BLaER1 treated with 17β-estradiol and CSF1 and Interleukin-3, amounts not matched to agents 10 nM and 100 nM (cell line): Measurements from ENCODE around the gene CABCOCO1.
A peak's percentile ranks its signal among the peaks of the same experiment; 100 is the strongest.

ENCODE experiments used
- H3K27ac ChIP-seq, 11 experiments: shearing (Covaris generic); formaldehyde crosslinking; 2 replicates each; pipeline ENCODE4 v1.8.1; 2022
- H3K27me3 ChIP-seq, 11 experiments: shearing (Covaris generic); formaldehyde crosslinking; 2 replicates each; pipeline ENCODE4 v1.8.1; 2022
- H3K36me3 ChIP-seq, 11 experiments: shearing (Covaris generic); formaldehyde crosslinking; 2 replicates each; pipeline ENCODE4 v1.8.1; 2022
- H3K4me1 ChIP-seq, 10 experiments: shearing (Covaris generic); formaldehyde crosslinking; 2 replicates each; pipeline ENCODE4 v1.8.1; 2022
- H3K4me2 ChIP-seq, 11 experiments: shearing (Covaris generic); formaldehyde crosslinking; 2 replicates each; pipeline ENCODE4 v1.8.1; 2022
- H3K4me3 ChIP-seq, 10 experiments: shearing (Covaris generic); formaldehyde crosslinking; 2 replicates each; pipeline ENCODE4 v1.8.1; 2022
- H3K9ac ChIP-seq, 11 experiments: shearing (Covaris generic); formaldehyde crosslinking; 2 replicates each; pipeline ENCODE4 v1.8.1; 2022
- H3K9me3 ChIP-seq, 11 experiments: shearing (Covaris generic); formaldehyde crosslinking; replicated peaks in 1 of 11; 2 replicates each; pipeline ENCODE4 v1.8.1; 2022
- H4K20me1 ChIP-seq, 11 experiments: shearing (Covaris generic); formaldehyde crosslinking; 2 replicates each; pipeline ENCODE4 v1.8.1; 2022
- Cebpa-rat ChIP-seq, 11 experiments: shearing (Covaris generic); IDR thresholded peaks; 2 replicates each; pipeline ENCODE4 v1.8.1; 2022

The CABCOCO1 gene

GRCh38 chr10:61796785-61797184 lies 134.1 kb downstream of the CABCOCO1 start:
- no peaks in the 10 kb centered on the region for H3K4me1 ChIP-seq
- H3K9me3 ChIP-seq, result no peaks in the 10 kb centered on the region
- H3K4me2 ChIP-seq, result no peak overlapping the region
- H3K27ac ChIP-seq, result no peak overlapping the region
- H3K36me3 ChIP-seq, result no peaks in the 10 kb centered on the region
- no peaks in the 10 kb centered on the region for H3K27me3 ChIP-seq
- H4K20me1 ChIP-seq, result no peaks in the 10 kb centered on the region
- no peak for TF ChIP-seq Cebpa-rat (IDR thresholded peaks at IDR 0.05)
- no peak overlapping the region for H3K4me3 ChIP-seq
- H3K9ac ChIP-seq, result no peak overlapping the region

GRCh38 chr10:61797304-61798153 lies 134.8 kb downstream of the CABCOCO1 start:
- Histone ChIP-seq H3K9ac (no peak overlapping the region), H3K36me3 (no peaks in the 10 kb centered on the region), H3K4me2 (no peak overlapping the region), H3K9me3 (no peaks in the 10 kb centered on the region), H3K4me1 (no peaks in the 10 kb centered on the region), H3K4me3 (no peak overlapping the region), H4K20me1 (no peaks in the 10 kb centered on the region), H3K27me3 (no peaks in the 10 kb centered on the region), H3K27ac (no peak overlapping the region)
- TF ChIP-seq Cebpa-rat (IDR thresholded peaks at IDR 0.05), result no peak

DNA sequence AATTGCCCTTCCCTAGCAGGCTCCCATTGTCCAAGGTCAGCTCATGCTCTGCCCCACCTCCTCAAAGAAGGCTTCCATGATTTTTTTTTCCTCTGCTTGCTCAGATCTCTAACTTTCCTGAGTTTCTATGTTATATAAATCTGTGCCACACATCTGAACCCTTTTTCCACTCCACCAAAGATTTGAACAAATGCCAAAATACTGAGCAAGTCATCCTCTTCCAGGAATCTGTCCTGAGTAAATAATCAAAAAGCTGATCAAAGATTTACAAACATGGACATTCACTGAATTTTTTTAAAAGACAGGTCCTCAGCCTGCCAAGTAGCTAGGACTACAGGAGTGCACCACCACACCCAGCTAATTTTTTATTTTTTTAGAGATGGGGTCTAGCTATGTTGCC lies 136.0 kb downstream of the CABCOCO1 start:
- Histone ChIP-seq H3K9me3 (no peaks in the 10 kb centered on the region), H4K20me1 (no peaks in the 10 kb centered on the region), H3K4me2 (no peak overlapping the region), H3K4me1 (no peaks in the 10 kb centered on the region), H3K27me3 (no peaks in the 10 kb centered on the region), H3K9ac (no peak overlapping the region), H3K27ac (no peak overlapping the region), H3K36me3 (no peaks in the 10 kb centered on the region), H3K4me3 (no peak overlapping the region)
- TF ChIP-seq Cebpa-rat (IDR thresholded peaks at IDR 0.05), result no peak

DNA sequence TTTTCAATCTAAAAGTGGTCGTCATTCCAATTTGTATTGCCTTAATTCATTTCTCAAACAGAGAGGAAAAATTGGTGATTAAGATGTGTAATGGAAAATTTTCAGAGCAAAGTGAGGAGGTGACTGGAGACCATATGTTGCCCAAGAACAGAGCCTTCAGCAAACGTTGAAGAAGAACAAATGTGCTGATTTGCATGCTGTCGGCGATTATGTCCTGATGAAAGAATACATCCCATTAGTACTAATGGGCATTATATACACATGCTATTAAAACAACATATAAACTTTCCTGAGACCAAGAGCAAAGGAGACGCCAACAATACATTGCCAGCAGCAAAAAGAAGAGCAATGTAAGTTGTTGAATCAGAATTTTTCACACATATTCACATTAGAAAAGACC lies 138.8 kb downstream of the CABCOCO1 start:
- Histone ChIP-seq H3K36me3 (no peaks in the 10 kb centered on the region), H3K4me2 (no peak overlapping the region), H3K9me3 (no peaks in the 10 kb centered on the region), H3K27ac (no peak overlapping the region), H3K27me3 (no peaks in the 10 kb centered on the region), H3K4me3 (no peak overlapping the region), H3K9ac (no peak overlapping the region), H3K4me1 (peaks cover 0 to 12% (median 2%) of the 10 kb centered on the region in 10 experiments; a peak in 9 of 20 replicates), H4K20me1 (no peaks in the 10 kb centered on the region)
- no peak for TF ChIP-seq Cebpa-rat (IDR thresholded peaks at IDR 0.05)

DNA sequence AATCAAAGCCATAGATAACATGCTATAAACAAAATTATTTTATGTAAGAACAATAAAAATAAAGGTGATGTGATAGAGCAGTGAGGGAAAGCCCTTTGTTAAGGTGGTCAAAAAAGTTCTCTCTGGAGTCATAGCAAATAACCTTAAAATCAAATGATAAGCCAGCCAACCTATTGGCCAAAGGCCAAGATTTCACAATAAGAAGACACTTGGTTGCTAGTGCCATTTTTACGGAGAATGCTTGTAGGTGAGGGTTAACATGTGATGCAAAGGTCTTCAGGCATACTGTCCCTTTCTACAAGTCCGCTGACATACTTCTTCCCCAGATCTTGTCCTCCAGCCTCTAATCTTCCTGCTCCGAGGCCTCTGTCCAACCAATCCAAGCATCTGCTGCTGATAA lies 140.5 kb downstream of the CABCOCO1 start:
- TF ChIP-seq Cebpa-rat (IDR thresholded peaks at IDR 0.05), result no peak
- no peaks in the 10 kb centered on the region for H3K9me3 ChIP-seq
- no peaks in the 10 kb centered on the region for H4K20me1 ChIP-seq
- H3K4me1 ChIP-seq, result peaks cover 0 to 12% (median 2%) of the 10 kb centered on the region in 10 experiments; a peak in 9 of 20 replicates
- no peak overlapping the region for H3K27ac ChIP-seq
- H3K27me3 ChIP-seq, result no peaks in the 10 kb centered on the region
- no peaks in the 10 kb centered on the region for H3K36me3 ChIP-seq
- H3K4me3 ChIP-seq, result no peak overlapping the region
- no peak overlapping the region for H3K4me2 ChIP-seq
- no peak overlapping the region for H3K9ac ChIP-seq

DNA sequence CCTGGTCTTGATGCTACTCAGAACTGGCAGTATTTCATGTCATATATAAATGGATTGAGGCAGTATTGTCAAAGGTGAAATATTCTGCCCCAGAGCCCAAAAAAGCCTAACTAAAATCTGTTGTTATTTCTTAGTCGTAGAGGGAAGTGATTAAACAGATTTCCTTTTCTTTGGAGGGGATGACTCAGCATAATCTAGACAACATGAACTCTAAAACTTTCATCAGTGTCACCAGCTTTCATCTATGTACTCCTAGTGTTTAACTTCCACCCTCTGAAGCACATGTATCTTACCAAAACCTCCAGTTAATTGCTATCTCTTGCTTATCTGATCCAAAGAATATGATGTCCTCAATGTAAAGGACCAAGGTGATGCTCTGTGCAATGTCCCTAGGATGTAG lies 141.7 kb downstream of the CABCOCO1 start:
- Histone ChIP-seq H3K9me3 (no peaks in the 10 kb centered on the region), H3K4me3 (no peak overlapping the region), H3K4me2 (peak overlapping the region in 5 of 11 experiments; percentile 6 to 43 (median 29); a peak in 7 of 22 replicates), H4K20me1 (no peaks in the 10 kb centered on the region), H3K9ac (no peak overlapping the region), H3K27me3 (no peaks in the 10 kb centered on the region), H3K27ac (no peak overlapping the region), H3K36me3 (no peaks in the 10 kb centered on the region), H3K4me1 (peaks cover 0 to 12% (median 2%) of the 10 kb centered on the region in 10 experiments; a peak in 9 of 20 replicates)
- no peak for TF ChIP-seq Cebpa-rat (IDR thresholded peaks at IDR 0.05)

DNA sequence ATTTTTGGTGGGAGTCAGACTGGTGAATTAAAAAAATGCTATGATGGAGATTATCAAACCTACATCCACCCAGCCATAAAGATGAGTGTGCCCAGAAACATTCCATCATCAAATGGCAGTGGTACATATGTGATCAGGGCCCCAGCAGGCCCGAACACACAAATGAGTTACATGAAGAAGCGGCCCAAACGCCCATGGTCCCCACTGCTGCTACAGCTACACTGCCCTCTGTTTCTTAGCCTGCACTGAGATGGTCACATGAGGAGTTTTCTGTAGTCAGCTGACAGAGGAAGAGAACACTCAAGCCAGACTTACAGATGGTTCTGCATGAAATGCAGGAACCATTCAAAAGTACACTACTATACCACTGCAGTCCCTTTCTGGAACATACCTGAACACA lies 142.4 kb downstream of the CABCOCO1 start:
- H3K27ac ChIP-seq, result no peak overlapping the region
- no peaks in the 10 kb centered on the region for H3K27me3 ChIP-seq
- no peak for TF ChIP-seq Cebpa-rat (IDR thresholded peaks at IDR 0.05)
- H3K4me3 ChIP-seq, result no peak overlapping the region
- no peak overlapping the region for H3K9ac ChIP-seq
- H3K4me2 ChIP-seq, result no peak overlapping the region
- H3K4me1 ChIP-seq, result peaks cover 0 to 12% (median 2%) of the 10 kb centered on the region in 10 experiments; a peak in 9 of 20 replicates
- H3K9me3 ChIP-seq, result no peaks in the 10 kb centered on the region
- no peaks in the 10 kb centered on the region for H3K36me3 ChIP-seq
- H4K20me1 ChIP-seq, result no peaks in the 10 kb centered on the region

- H3K9ac ChIP-seq, result no peak overlapping the region
- H3K27ac ChIP-seq, result no peak overlapping the region
- no peaks in the 10 kb centered on the region for H3K9me3 ChIP-seq
- H3K36me3 ChIP-seq, result no peaks in the 10 kb centered on the region
- no peaks in the 10 kb centered on the region for H3K4me1 ChIP-seq
- H3K4me3 ChIP-seq, result no peak overlapping the region
- H3K27me3 ChIP-seq, result no peaks in the 10 kb centered on the region
- no peak for TF ChIP-seq Cebpa-rat (IDR thresholded peaks at IDR 0.05)
- no peaks in the 10 kb centered on the region for H4K20me1 ChIP-seq
- no peak overlapping the region for H3K4me2 ChIP-seq
These were observed 147.5 kb downstream of the CABCOCO1 start for GRCh38 chr10:61810263-61810662.

GRCh38 chr10:61812052-61812721 lies 149.5 kb downstream of the CABCOCO1 start:
- Histone ChIP-seq H3K4me1 (no peaks in the 10 kb centered on the region), H3K9ac (no peak overlapping the region), H3K27me3 (no peaks in the 10 kb centered on the region), H4K20me1 (no peaks in the 10 kb centered on the region), H3K4me2 (no peak overlapping the region), H3K9me3 (no peaks in the 10 kb centered on the region), H3K36me3 (no peaks in the 10 kb centered on the region), H3K27ac (no peak overlapping the region), H3K4me3 (no peak overlapping the region)
- no peak for TF ChIP-seq Cebpa-rat (IDR thresholded peaks at IDR 0.05)

GRCh38 chr10:61812920-61813319 lies 150.2 kb downstream of the CABCOCO1 start:
- H4K20me1 ChIP-seq, result no peaks in the 10 kb centered on the region
- no peak overlapping the region for H3K9ac ChIP-seq
- H3K9me3 ChIP-seq, result no peaks in the 10 kb centered on the region
- H3K4me3 ChIP-seq, result no peak overlapping the region
- H3K27ac ChIP-seq, result no peak overlapping the region
- TF ChIP-seq Cebpa-rat (IDR thresholded peaks at IDR 0.05), result no peak
- H3K36me3 ChIP-seq, result no peaks in the 10 kb centered on the region
- no peak overlapping the region for H3K4me2 ChIP-seq
- H3K27me3 ChIP-seq, result no peaks in the 10 kb centered on the region
- no peaks in the 10 kb centered on the region for H3K4me1 ChIP-seq
